Measurements from ENCODE around the gene CPEB1.
A peak's percentile ranks its signal among the peaks of the same experiment; 100 is the strongest.

DNA sequence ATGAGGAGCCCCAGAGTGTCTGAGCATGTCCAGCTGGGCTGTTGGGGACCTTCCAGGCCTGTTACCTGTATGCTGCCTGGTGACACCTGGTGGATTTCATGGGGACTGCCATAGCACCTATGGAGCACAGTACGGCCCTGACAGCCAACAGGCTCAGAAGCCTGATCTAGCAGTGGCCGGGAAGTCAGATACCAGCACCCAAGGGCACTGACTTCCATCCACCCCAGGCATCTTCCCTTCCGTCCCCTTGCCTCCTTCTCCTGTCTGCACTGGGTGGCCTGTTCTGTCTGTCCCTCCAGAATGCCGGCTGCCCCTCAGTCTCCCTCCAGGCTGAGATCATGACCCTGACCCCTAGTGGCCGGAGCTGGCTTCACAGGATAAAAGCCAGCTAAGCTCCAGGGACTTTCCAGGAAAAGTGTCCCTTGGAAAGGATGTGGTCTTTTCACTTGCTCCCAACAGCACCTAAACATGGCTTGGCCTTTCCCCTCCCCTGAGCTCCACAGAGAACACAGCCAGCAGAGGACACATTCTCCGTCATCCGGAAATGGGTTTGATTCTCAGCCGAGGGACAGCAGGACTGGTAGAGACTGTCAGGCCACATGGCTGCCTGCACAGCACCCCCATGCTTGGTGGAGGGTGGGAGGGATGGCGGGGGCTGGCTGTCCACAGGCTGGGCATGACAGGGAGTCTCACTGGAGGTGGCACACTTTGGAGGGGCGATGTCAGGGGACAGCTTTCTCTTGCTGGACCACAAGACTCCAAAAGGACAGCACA lies 116.4 kb downstream of the CPEB1 start:
- TF ChIP-seq, protein P1, sequence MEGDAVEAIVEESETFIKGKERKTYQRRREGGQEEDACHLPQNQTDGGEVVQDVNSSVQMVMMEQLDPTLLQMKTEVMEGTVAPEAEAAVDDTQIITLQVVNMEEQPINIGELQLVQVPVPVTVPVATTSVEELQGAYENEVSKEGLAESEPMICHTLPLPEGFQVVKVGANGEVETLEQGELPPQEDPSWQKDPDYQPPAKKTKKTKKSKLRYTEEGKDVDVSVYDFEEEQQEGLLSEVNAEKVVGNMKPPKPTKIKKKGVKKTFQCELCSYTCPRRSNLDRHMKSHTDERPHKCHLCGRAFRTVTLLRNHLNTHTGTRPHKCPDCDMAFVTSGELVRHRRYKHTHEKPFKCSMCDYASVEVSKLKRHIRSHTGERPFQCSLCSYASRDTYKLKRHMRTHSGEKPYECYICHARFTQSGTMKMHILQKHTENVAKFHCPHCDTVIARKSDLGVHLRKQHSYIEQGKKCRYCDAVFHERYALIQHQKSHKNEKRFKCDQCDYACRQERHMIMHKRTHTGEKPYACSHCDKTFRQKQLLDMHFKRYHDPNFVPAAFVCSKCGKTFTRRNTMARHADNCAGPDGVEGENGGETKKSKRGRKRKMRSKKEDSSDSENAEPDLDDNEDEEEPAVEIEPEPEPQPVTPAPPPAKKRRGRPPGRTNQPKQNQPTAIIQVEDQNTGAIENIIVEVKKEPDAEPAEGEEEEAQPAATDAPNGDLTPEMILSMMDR (conservative IDR thresholded peaks at IDR 0.05 in 1 of 2, IDR thresholded peaks at IDR 0.05 in 1 of 2; ENCODE audit: low read depth in 1 of 2, low read length in 2 of 2), result peak; percentile 61 to 77
- TF ChIP-seq EZH2 (IDR thresholded peaks at IDR 0.05; ENCODE audit: low read length, missing control alignments), result no peak

Data from fibroblast of lung (primary cell).